COLO668 (cell line): ENCODE results near the gene MAP7D1.
"Not testable (repeated sequence)": the region's sequence is repeated elsewhere in the genome, so short reads cannot be mapped to it uniquely, and the experiment has no call there.

Experiments used
- DNase-seq: peaks from one replicate; lab custom pipeline; 2025; ENCODE audit not compliant: unreplicated experiment; lab: John Stamatoyannopoulos, UW

The MAP7D1 gene

GRCh38 chr1:36199934-36200741 is 44.2 kb downstream of the MAP7D1 start:
- DNase-seq, result peak; percentile 29

- no peak for DNase-seq
These were observed 47.1 kb downstream of the MAP7D1 start for GRCh38 chr1:36203027-36203553.

GRCh38 chr1:36203554-36204346 is 47.8 kb downstream of the MAP7D1 start:
- DNase-seq, result no peak

- no peak for DNase-seq
These were observed 48.5 kb downstream of the MAP7D1 start for GRCh38 chr1:36204347-36204909.

- DNase-seq, result no peak
These were observed 50.4 kb downstream of the MAP7D1 start for GRCh38 chr1:36206323-36206858.

GRCh38 chr1:36207339-36207738 is 51.4 kb downstream of the MAP7D1 start:
- DNase-seq, result no peak

GRCh38 chr1:36208978-36209703 is 53.2 kb downstream of the MAP7D1 start:
- DNase-seq, result no peak

- DNase-seq, result no peak
These were observed 55.3 kb downstream of the MAP7D1 start for GRCh38 chr1:36211307-36211706.

GRCh38 chr1:36211841-36212240 is 55.9 kb downstream of the MAP7D1 start:
- no peak for DNase-seq

- no peak for DNase-seq
These were observed 56.8 kb downstream of the MAP7D1 start for GRCh38 chr1:36212782-36213181.

GRCh38 chr1:36217670-36218069 is 61.7 kb downstream of the MAP7D1 start:
- DNase-seq, result no peak

GRCh38 chr1:36221901-36222300 is 65.9 kb downstream of the MAP7D1 start:
- DNase-seq, result not testable (repeated sequence)

- no peak for DNase-seq
These were observed 66.8 kb downstream of the MAP7D1 start for GRCh38 chr1:36222481-36223380.

GRCh38 chr1:36223381-36223995 is 67.5 kb downstream of the MAP7D1 start:
- no peak for DNase-seq

- DNase-seq, result peak; percentile 100
These were observed 68.1 kb downstream of the MAP7D1 start, which contains the start of gene THRAP3 for GRCh38 chr1:36223996-36224536. TSS of gene THRAP3 (plus strand) at chr1:36224443. CDS start at chr1:36282564, 58,121 bp downstream.

GRCh38 chr1:36224537-36225282 is 68.8 kb downstream of the MAP7D1 start:
- peak; percentile 93 for DNase-seq

- no peak for DNase-seq
These were observed 69.4 kb downstream of the MAP7D1 start for GRCh38 chr1:36225283-36225899.

- not testable (repeated sequence) for DNase-seq
These were observed 74.3 kb downstream of the MAP7D1 start for GRCh38 chr1:36230279-36230678.
